K562 (cell line): ENCODE measurements around the gene CXCR5. TPM values are rescaled to one million over a fixed set of nuclear protein-coding genes. Genes with fewer than 3 reads are reported as not detected.
A peak's percentile ranks its signal among the peaks of the same experiment; 100 is the strongest.

Experiments
- ATAC-seq: fragments of 200-7000 bp; cut with Tn5 transposase; 3 replicates; pipeline ENCODE4 v1.9.1; 2020; ENCODE audit warnings: moderate library complexity
- BruUV-seq: library from RNA; stranded (reverse); fragments of 400-500 nt; replicated peaks from 2 replicates; lab custom pipeline; 2021; lab: Mats Ljungman, UMichigan
- CTCF ChIA-PET: fragments of 300-600 bp; formaldehyde crosslinking; extraction: SDS; loops from one replicate; lab custom pipeline; 2021; ENCODE audit warnings: low intra/inter-chr PET ratio; lab: Yijun Ruan, JAX
- POLR2A ChIA-PET: fragments of 300-600, 350-650 bp; sonication (Branson Sonifier 250); formaldehyde crosslinking; extraction: SDS; loops from one replicate; lab custom pipeline; 2021; ENCODE audit warnings: antibody characterized with exemption, inconsistent platforms; lab: Yijun Ruan, JAX
- DNase-seq, 4 experiments: peaks; one replicate each; pipeline versions ENCODE4 v3.0.0 to v3.0.0-alpha.2; 2011 to 2018; ENCODE audit warnings: low spot score in 3 of 4, mixed read lengths in 3 of 4; ENCODE audit errors: extremely low read depth in 1 of 4
- FAIRE-seq: peaks from 2 replicates; lab custom pipeline; 2011; peaks lifted over from hg19 to GRCh38; lab: Jason Lieb, UNC
- H2AFZ ChIP-seq: 2 replicates; pipeline ENCODE4 v1.6.0; 2011; ENCODE audit warnings: low read depth, low read length, control low read depth, inconsistent platforms
- H3K27ac ChIP-seq: fragments of 200-600 bp; 3 replicates; pipeline ENCODE4 v1.8.0; 2011; ENCODE audit warnings: low read depth, mild to moderate bottlenecking, control low read depth, inconsistent platforms, low read length, moderate library complexity, mixed read lengths; ENCODE audit errors: extremely low read depth
- H3K27me3 ChIP-seq, 2 experiments: fragments of 300-600 bp in 1 of 2; 2 replicates in 1 of 2; 3 replicates in 1 of 2; pipeline versions ENCODE4 v1.6.0 to v1.8.0; 2011; ENCODE audit warnings: inconsistent platforms in 2 of 2, low read length in 2 of 2, mild to moderate bottlenecking in 1 of 2, mixed read lengths in 1 of 2, moderate library complexity in 1 of 2; ENCODE audit not compliant: control insufficient read depth in 2 of 2, insufficient read depth in 2 of 2
- H3K36me3 ChIP-seq: fragments of 300-600 bp; 3 replicates; pipeline ENCODE4 v1.8.0; 2011; ENCODE audit warnings: mild to moderate bottlenecking, low read length, inconsistent platforms; ENCODE audit not compliant: control insufficient read depth, insufficient read depth
- H3K4me1 ChIP-seq, 2 experiments: fragments of 200-600 bp in 1 of 2; replicated peaks in 1 of 2; 2 replicates in 1 of 2; 3 replicates in 1 of 2; pipeline versions ENCODE4 v1.5.1 to v1.8.0; 2011; ENCODE audit warnings: inconsistent platforms in 2 of 2, low read length in 2 of 2, mild to moderate bottlenecking in 1 of 2, mixed read lengths in 1 of 2, moderate library complexity in 1 of 2; ENCODE audit not compliant: control insufficient read depth in 2 of 2, insufficient read depth in 2 of 2
- H3K4me2 ChIP-seq: 2 replicates; pipeline ENCODE4 v1.6.1; 2011; ENCODE audit warnings: low read length, control low read depth, inconsistent platforms, mixed read lengths; ENCODE audit not compliant: insufficient read depth
- H3K4me3 ChIP-seq: fragments of 200-600 bp; sonication (generic), shearing (Covaris generic); 2 replicates; pipeline ENCODE4 v1.5.1; 2016; ENCODE audit warnings: control low read depth, inconsistent platforms
- H3K79me2 ChIP-seq: fragments of 200-600 bp; 3 replicates; pipeline ENCODE4 v1.8.0; 2011; ENCODE audit warnings: low read length, inconsistent platforms; ENCODE audit not compliant: control insufficient read depth, insufficient read depth
- H3K9ac ChIP-seq, 2 experiments: 2 replicates each; pipeline versions ENCODE4 v1.6.0 to v1.6.1; 2011; ENCODE audit warnings: low read depth in 2 of 2, low read length in 2 of 2, control low read depth in 1 of 2, inconsistent platforms in 1 of 2, mild to moderate bottlenecking in 1 of 2, mixed read lengths in 1 of 2; ENCODE audit not compliant: insufficient read depth in 1 of 2
- H3K9me1 ChIP-seq: one replicate; pipeline ENCODE4 v1.6.0; 2011; ENCODE audit warnings: inconsistent platforms, mild to moderate bottlenecking, low read length, moderate library complexity; ENCODE audit not compliant: control insufficient read depth, insufficient read depth
- H3K9me3 ChIP-seq: replicated peaks from 2 replicates; pipeline ENCODE4 v1.5.1; 2011; ENCODE audit warnings: low read depth, low read length, inconsistent platforms; ENCODE audit not compliant: control insufficient read depth, insufficient read depth
- H4K20me1 ChIP-seq: replicated peaks from 2 replicates; pipeline ENCODE4 v1.6.1; 2011; ENCODE audit warnings: low read length, inconsistent platforms, mixed read lengths; ENCODE audit not compliant: control insufficient read depth, insufficient read depth
- ATF3 ChIP-seq, 2 experiments: fragments of 450-650 bp in 1 of 2; sonication (generic) in 1 of 2; formaldehyde crosslinking in 1 of 2; IDR thresholded peaks in 1 of 2; conservative IDR thresholded peaks in 1 of 2; 2 replicates each; pipeline versions ENCODE4 v1.6.1 to v1.8.1; 2016 to 2023; ENCODE audit warnings: mild to moderate bottlenecking in 2 of 2, moderate library complexity in 2 of 2, inconsistent platforms in 1 of 2, missing genetic modification reagents in 1 of 2
- CBX3 ChIP-seq, 2 experiments: IDR thresholded peaks; 1 replicate in 1 of 2; 2 replicates in 1 of 2; pipeline ENCODE4 v1.6.1; 2012; ENCODE audit warnings: inconsistent platforms in 2 of 2, low read length in 2 of 2, borderline replicate concordance in 1 of 2, control low read depth in 1 of 2
- ELF4 ChIP-seq: fragments of 450-650 bp; formaldehyde crosslinking; IDR thresholded peaks from 2 replicates; pipeline ENCODE4 v1.4.0; 2022; ENCODE audit warnings: missing genetic modification characterization
- JUND ChIP-seq, 2 experiments: IDR thresholded peaks; 2 replicates in 1 of 2; 3 replicates in 1 of 2; pipeline ENCODE4 v1.6.1; 2011; ENCODE audit warnings: borderline replicate concordance in 2 of 2, low read depth in 2 of 2, low read length in 2 of 2, improper control_type of control experiment in 1 of 2, missing biosample characterization in 1 of 2, missing genetic modification characterization in 1 of 2, missing genetic modification reagents in 1 of 2
- WGBS: fragments of 100-300 bp; shearing (Covaris generic); methylation state at CpG from one replicate; pipeline ENCODE4 v1.1.6; 2016; ENCODE audit warnings: low coverage, mixed read lengths; ENCODE audit not compliant: insufficient coverage; ENCODE audit errors: missing lambda C conversion rate; 5-methylcytosine and 5-hydroxymethylcytosine counted together
- in situ Hi-C: fragments of 300-500 bp; cut with MboI; formaldehyde crosslinking; loops from 4 replicates; pipeline ENCODE4 v1.15.0; 2018; ENCODE audit warnings: inconsistent platforms, mixed read lengths
- intact Hi-C: fragments of 100-400 bp; cut with micrococcal nuclease; formaldehyde crosslinking; loops from 2 replicates; pipeline ENCODE4 v1.14.2; 2022
- polyA plus RNA-seq, 8 experiments: library from polyadenylated mRNA; depleted of rRNA in 4 of 8; stranded (reverse) in 5 of 8; unstranded in 3 of 8; fragments of >200 nt; fragmentation: Nextera tagmentation in 2 of 8; fragmentation: Illumina TruSeq in 1 of 8; extraction: Ambion mirVana in 2 of 8; extraction: Trizol in 1 of 8; gene quantifications; 2 replicates each; pipeline versions ENCODE4 v1.2.1 to v1.2.3, GENCODE V29; 2011 to 2014; ENCODE audit warnings: inconsistent platforms in 1 of 8, missing spikeins in 1 of 8
- total RNA-seq, 7 experiments: library from RNA; depleted of rRNA in 6 of 7; stranded (reverse); fragments of >200 nt in 6 of 7; fragmentation: Illumina TruSeq in 2 of 7; extraction: Trizol in 2 of 7; gene quantifications; 2 replicates each; pipeline versions ENCODE4 v1.2.1 to v1.2.3, GENCODE V29; 2011 to 2021; ENCODE audit warnings: low replicate concordance in 1 of 7

CXCR5 gene
- total and polyA plus RNA-seq, 9 of the 15 experiments (the other 6 are each of a cell fraction or from before 2014, with no cell fraction given): 0.03 to 0.06 TPM; not detected in 7

GRCh38 chr11:118888398-118888797 is 4.7 kb downstream of the CXCR5 start:
- Histone ChIP-seq H3K9me3 (no peaks in the 10 kb centered on the region), H3K36me3 (no peaks in the 10 kb centered on the region), H3K9me1 (no peaks in the 10 kb centered on the region), H3K4me3 (no peak overlapping the region), H3K4me1 (peaks cover 20 to 35% of the 10 kb centered on the region in 2 experiments), H3K27ac (peak overlapping the region; percentile 79), H3K79me2 (no peaks in the 10 kb centered on the region), H3K9ac (peak overlapping the region; percentile 74 to 89; a peak in 3 of 4 replicates), H2AFZ (peak overlapping the region; percentile 97), H3K27me3 (no peaks in the 10 kb centered on the region), H3K4me2 (peak overlapping the region; percentile 69), H4K20me1 (no peaks in the 10 kb centered on the region)
- TF ChIP-seq CBX3 (IDR thresholded peaks at IDR 0.05; ENCODE audit: borderline replicate concordance in 1 of 2, low read length in 2 of 2) (0 out of 3 replicates have a peak, but pooled peaks of 1 of the 2 experiments have one; percentile 3), ELF4 (CRISPR knock-in tag) (no peak), JUND (IDR thresholded peaks at IDR 0.05; ENCODE audit: borderline replicate concordance, low read depth, low read length) (0 out of 2 replicates have a peak, but pooled peaks have one; percentile 14), JUND (tag; IDR thresholded peaks at IDR 0.05; ENCODE audit: borderline replicate concordance, low read depth, low read length) (no peak), ATF3 (IDR thresholded peaks at IDR 0.05) (peak; percentile 44; the same call in 1 of the 2 replicates), ATF3 (CRISPR knock-in tag; conservative IDR thresholded peaks at IDR 0.05) (no peak)
- ATAC-seq (no peak), DNase-seq (peak in 1 of 4 experiments; percentile 23), FAIRE-seq (peak; percentile 15)
- intact Hi-C loops (no loop called here), in situ Hi-C loops (no loop called here)
- ChIA-PET POLR2A (interaction anchor here (0.6 to 1.0 kb wide), 4 partner anchors 77 to 450 kb away, joined by 3 to 4 read pairs (median 4); no protein-coding TSS in a partner anchor), CTCF (no interaction called here)
- WGBS: 38% methylated on average over 5 of the region's 5 CpGs
- BruUV-seq: no TSS peak
